Parathyroid adenoma (tissue), 2 donors: ENCODE data around the gene TTC13.
"Not testable (repeated sequence)": the region's sequence is repeated elsewhere in the genome, so short reads cannot be mapped to it uniquely, and the experiment has no call there.

Source experiments
- H2AFZ ChIP-seq: fragments of 300-600 bp; sonication (generic); one replicate; pipeline ENCODE4 v1.7.0; 2017; ENCODE audit warnings: antibody characterized with exemption, mild to moderate bottlenecking
- H3K27ac ChIP-seq: fragments of 300-600 bp; sonication (generic); one replicate; pipeline ENCODE4 v1.7.0; 2017
- H3K27me3 ChIP-seq: fragments of 300-600 bp; sonication (generic); one replicate; pipeline ENCODE4 v1.7.0; 2017; ENCODE audit warnings: low read length; ENCODE audit not compliant: control insufficient read depth, insufficient read depth
- H3K36me3 ChIP-seq: fragments of 300-600 bp; sonication (generic); one replicate; pipeline ENCODE4 v1.7.0; 2017; ENCODE audit warnings: low read length; ENCODE audit not compliant: control insufficient read depth, insufficient read depth
- H3K4me1 ChIP-seq: fragments of 300-600 bp; sonication (generic); one replicate; pipeline ENCODE4 v1.7.0; 2017; ENCODE audit warnings: control low read depth
- H3K4me2 ChIP-seq: fragments of 300-600 bp; sonication (generic); one replicate; pipeline ENCODE4 v1.7.0; 2017; ENCODE audit warnings: low read length
- H3K4me3 ChIP-seq: fragments of 300-600 bp; sonication (generic); one replicate; pipeline ENCODE4 v1.7.0; 2017; ENCODE audit warnings: low read depth, low read length
- H3K79me2 ChIP-seq: fragments of 300-600 bp; sonication (generic); one replicate; pipeline ENCODE4 v1.7.0; 2017; ENCODE audit warnings: control low read depth
- H3K9ac ChIP-seq: fragments of 300-600 bp; sonication (generic); one replicate; pipeline ENCODE4 v1.7.0; 2017; ENCODE audit warnings: mild to moderate bottlenecking
- H3K9me3 ChIP-seq: fragments of 300-600 bp; sonication (generic); one replicate; pipeline ENCODE4 v1.7.0; 2017; ENCODE audit warnings: low read length; ENCODE audit not compliant: control insufficient read depth
- TF ChIP-seq, protein P1 (sequence below): fragments of 300-600 bp; sonication (generic); IDR thresholded peaks from one replicate; pipeline ENCODE4 v1.7.0; 2017; ENCODE audit warnings: antibody characterized with exemption, mild to moderate bottlenecking
- donor health status: primary hyperparathyroidism.

TTC13 gene

DNA sequence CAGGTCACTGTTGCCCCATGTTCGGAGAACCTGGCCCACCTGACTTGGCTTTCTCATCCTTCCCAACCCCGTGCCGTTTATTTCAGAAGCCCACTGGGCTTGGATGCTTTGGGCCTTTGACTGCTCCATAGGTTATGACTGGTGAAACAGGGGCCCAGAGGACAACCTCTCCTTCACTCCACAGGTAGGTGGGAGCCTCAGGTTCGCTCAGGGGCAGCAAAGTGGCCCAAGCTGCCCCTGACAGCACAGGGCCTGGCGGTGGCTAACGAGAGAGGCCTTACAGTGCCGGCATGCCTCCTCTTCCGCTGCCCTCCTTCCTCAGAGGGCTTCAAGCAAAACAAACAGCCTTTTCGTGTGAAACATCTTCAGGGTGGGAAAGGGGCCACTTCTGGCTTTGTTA is 44.5 kb upstream of the TTC13 start:
- no peak overlapping the region for H3K4me2 ChIP-seq
- H3K79me2 ChIP-seq = no peaks in the 10 kb centered on the region
- TF ChIP-seq, protein P1, sequence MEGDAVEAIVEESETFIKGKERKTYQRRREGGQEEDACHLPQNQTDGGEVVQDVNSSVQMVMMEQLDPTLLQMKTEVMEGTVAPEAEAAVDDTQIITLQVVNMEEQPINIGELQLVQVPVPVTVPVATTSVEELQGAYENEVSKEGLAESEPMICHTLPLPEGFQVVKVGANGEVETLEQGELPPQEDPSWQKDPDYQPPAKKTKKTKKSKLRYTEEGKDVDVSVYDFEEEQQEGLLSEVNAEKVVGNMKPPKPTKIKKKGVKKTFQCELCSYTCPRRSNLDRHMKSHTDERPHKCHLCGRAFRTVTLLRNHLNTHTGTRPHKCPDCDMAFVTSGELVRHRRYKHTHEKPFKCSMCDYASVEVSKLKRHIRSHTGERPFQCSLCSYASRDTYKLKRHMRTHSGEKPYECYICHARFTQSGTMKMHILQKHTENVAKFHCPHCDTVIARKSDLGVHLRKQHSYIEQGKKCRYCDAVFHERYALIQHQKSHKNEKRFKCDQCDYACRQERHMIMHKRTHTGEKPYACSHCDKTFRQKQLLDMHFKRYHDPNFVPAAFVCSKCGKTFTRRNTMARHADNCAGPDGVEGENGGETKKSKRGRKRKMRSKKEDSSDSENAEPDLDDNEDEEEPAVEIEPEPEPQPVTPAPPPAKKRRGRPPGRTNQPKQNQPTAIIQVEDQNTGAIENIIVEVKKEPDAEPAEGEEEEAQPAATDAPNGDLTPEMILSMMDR = no peak
- no peaks in the 10 kb centered on the region for H3K4me1 ChIP-seq
- no peak overlapping the region for H3K9ac ChIP-seq
- no peak overlapping the region for H3K27ac ChIP-seq
- no peak overlapping the region for H3K4me3 ChIP-seq
- no peak overlapping the region for H2AFZ ChIP-seq
- no peaks in the 10 kb centered on the region for H3K36me3 ChIP-seq
- H3K9me3 ChIP-seq = no peaks in the 10 kb centered on the region
- H3K27me3 ChIP-seq = no peaks in the 10 kb centered on the region

DNA sequence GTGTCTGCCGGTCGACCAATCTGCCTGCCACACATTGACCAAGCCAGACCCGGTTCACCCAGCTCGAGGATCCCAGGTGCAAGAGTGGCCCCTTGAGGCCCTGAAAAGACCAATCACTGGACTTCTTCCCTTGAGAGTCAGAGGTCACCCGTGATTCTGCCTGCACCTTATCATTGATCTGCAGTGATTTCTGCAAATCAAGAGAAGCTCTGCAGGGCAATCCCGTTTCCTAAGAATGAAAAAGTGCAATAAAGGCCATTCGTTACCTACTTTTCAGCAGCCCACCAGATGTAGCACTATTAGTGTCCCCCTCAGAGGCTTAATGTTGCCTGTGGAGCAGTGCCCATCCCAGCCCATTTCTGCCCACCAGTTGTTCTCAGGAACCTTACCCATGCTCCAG is 43.9 kb upstream of the TTC13 start:
- H3K79me2 ChIP-seq, H3K4me1 ChIP-seq, H3K4me3 ChIP-seq, H3K27me3 ChIP-seq, H3K4me2 ChIP-seq, H3K9ac ChIP-seq, H3K36me3 ChIP-seq, H2AFZ ChIP-seq, H3K9me3 ChIP-seq, H3K27ac ChIP-seq: not testable (repeated sequence)

DNA sequence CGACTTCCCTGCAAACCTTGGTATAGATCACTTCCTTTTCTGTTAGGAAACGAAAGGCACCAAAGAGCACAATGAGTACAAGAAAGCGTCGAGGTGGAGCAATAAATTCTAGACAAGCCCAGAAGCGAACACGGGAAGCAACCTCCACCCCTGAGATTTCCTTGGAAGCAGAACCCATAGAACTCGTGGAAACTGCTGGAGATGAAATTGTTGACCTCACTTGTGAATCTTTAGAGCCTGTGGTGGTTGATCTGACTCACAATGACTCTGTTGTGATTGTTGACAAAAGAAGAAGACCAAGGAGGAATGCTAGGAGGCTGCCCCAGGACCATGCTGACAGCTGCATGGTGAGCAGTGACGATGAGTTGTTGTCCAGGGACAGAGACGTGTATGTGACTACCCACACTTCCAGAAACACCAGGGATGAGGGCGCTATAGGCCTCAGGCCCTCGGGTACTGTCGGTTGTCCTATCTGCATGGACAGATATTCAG is 42.9 kb upstream of the TTC13 start:
- H3K4me1 ChIP-seq = no peaks in the 10 kb centered on the region
- no peaks in the 10 kb centered on the region for H3K79me2 ChIP-seq
- H3K4me2 ChIP-seq = no peak overlapping the region
- no peaks in the 10 kb centered on the region for H3K36me3 ChIP-seq
- no peaks in the 10 kb centered on the region for H3K27me3 ChIP-seq
- no peak overlapping the region for H2AFZ ChIP-seq
- H3K9me3 ChIP-seq = no peaks in the 10 kb centered on the region
- no peak overlapping the region for H3K4me3 ChIP-seq
- TF ChIP-seq, protein P1 = no peak
- H3K27ac ChIP-seq = no peak overlapping the region
- H3K9ac ChIP-seq = no peak overlapping the region

DNA sequence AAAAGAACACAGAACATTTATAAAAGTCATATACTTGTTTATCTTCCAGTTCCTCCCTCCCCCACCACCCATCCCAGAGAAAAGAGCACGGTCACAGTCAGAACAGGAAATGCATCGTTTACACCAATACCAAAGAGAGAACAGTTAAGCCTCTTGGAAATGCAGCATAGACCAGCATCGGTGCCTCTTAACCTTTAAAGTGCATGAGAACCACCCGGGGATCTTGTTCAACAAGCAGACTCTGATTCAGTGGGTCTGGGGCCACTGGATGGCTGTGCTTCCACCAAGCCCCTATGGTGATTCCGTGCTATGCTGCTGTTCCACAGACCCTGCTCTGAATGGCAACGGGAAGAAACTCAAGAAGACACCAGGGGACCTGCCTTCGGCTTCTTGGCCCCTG is 42.2 kb upstream of the TTC13 start:
- Histone ChIP-seq H3K27ac (no peak overlapping the region), H3K9ac (no peak overlapping the region), H3K4me3 (no peak overlapping the region), H3K4me1 (no peaks in the 10 kb centered on the region), H3K36me3 (no peaks in the 10 kb centered on the region), H3K9me3 (no peaks in the 10 kb centered on the region), H3K27me3 (no peaks in the 10 kb centered on the region), H3K4me2 (no peak overlapping the region), H3K79me2 (no peaks in the 10 kb centered on the region), H2AFZ (no peak overlapping the region)
- TF ChIP-seq, protein P1 = no peak

DNA sequence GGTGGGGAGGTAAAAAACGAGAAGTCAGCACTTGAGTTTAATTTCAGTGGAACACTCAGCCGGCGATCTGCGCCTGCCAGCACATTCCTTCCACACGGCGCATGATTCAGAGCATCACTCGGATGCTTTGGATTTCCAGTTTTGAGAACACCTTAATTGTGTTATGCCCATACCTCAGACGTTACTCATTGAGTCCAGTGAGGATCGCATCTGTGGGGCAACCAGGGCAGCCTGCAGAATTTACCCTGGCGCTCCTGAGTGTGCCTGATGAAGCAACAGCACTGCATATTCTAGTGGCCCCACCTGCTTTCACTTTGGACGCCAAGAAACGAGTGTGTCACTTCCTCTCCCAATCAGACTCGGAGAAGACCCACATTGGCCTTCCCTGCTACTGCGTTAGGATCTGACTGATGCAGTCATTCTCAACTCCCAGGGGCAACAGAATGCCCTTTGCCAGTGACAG is 41.5 kb upstream of the TTC13 start:
- no peaks in the 10 kb centered on the region for H3K4me1 ChIP-seq
- H3K27me3 ChIP-seq = no peaks in the 10 kb centered on the region
- no peak overlapping the region for H3K9ac ChIP-seq
- TF ChIP-seq, protein P1 = no peak
- no peak overlapping the region for H3K4me2 ChIP-seq
- no peak overlapping the region for H2AFZ ChIP-seq
- H3K36me3 ChIP-seq = no peaks in the 10 kb centered on the region
- H3K4me3 ChIP-seq = no peak overlapping the region
- no peaks in the 10 kb centered on the region for H3K79me2 ChIP-seq
- no peak overlapping the region for H3K27ac ChIP-seq
- no peaks in the 10 kb centered on the region for H3K9me3 ChIP-seq
